GM18511 (cell line): ENCODE results near the gene RPS14.
"Not testable (repeated sequence)": the region's sequence is repeated elsewhere in the genome, so short reads cannot be mapped to it uniquely, and the experiment has no call there.

Experiments
- ATAC-seq: cut with Tn5 transposase; IDR thresholded peaks from one replicate; pipeline ENCODE4 v1.9.1; 2021; ENCODE audit warnings: mild to moderate bottlenecking, moderate library complexity; ENCODE audit not compliant: unreplicated experiment

Gene RPS14

DNA sequence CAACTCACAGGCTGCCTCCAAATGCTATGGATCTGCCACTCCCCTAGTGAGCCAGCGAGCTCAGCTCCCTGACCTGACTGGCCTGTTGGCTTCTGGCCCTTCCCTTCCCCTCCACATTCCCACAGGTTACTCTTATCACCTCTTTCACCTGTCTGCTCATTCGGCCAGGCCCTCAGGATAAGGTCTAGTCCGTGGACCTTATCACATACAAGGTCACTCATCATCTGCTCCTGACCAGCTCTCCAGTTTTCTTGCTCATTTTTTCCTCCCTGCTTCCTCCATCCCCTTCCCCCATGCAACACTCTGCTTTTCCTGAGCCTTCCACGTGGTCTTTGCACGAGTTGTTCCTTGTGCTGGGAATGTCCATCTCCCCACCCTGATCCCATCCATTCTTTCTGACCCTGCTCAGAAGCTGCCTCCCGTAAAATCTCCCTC, 32.5 kb upstream of the RPS14 start:
- no peak for ATAC-seq

DNA sequence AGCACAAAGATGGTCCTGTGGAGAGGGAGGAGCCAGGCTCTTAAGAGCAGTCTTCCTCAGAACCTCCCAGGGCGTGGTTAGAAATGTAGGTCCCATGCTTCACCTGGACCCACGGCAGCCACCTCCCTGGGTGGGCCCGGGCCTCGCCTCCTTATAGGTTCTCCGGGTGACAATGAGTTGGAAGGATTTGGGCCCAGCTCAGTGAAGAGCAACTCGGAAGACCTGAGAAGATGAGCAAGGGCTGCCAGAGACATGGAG, 32.1 kb upstream of the RPS14 start:
- ATAC-seq, result no peak

DNA sequence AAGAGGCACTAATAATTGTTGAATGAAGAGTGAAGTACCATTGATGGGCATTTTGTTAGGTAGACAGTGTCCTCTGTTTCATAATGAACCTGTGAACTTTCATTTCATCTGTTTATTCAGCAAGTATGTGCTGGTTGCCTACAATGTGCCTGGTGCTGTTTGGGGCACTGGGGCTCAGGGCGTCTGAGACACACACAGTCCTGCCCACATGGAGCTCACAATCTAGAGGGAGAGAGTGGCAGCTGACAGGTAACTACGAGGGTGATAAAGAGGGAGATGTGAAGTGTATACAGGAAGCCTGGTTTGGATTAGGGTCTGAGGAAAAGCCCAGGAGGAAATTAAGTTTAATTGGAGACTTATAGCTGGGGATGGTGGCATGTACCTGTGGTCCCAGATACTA, 29.9 kb upstream of the RPS14 start:
- no peak for ATAC-seq

DNA sequence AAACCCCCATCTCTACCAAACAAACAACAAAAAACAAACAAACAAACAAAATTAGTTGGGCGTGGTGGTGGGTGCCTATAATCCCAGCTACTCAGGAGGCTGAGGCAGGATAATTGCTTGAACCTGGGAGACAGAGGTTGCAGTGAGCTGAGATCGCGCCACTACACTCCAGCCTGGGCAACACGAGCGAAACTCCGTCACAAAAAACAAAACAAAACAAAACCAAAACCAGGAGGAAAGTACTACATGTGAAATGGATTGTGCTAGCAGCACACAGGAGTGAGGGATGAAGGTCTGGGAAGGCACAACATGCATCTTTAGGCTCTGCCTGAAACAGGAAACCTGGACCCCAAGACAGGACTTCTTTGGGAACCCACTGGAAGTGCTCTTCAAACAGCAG, 27.0 kb upstream of the RPS14 start:
- ATAC-seq, result not testable (repeated sequence)

DNA sequence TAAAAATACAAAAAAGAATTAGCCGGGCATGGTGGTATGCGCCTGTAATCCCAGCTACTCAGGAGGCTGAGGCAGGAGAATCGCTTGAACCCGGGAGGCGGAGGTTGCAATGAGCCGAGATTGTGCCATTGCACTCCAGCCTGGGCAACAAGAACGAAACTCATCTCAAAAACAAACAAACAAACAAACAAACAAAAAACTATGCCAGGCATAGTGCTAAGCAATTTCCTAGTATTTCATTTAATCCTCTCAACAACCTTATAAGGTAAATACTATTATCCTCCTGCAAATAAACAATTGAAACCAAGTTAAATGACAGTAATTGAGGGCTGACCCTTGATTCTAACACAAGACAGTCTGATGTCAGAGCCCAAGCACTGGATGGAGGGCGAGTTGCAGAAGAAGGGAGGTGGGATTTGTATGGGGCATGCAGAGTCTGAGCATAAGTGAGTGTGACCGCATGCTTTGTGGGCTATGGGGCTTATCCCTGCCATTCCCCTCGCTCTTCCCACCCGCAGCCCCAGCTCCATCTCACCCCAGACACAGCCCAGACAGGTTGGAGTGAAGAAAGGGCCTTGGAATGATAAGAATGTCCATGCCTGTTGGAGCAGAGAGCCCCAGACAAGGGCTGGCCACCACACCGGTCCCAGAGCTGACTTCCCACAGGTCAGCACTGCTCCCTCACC, 24.3 kb upstream of the RPS14 start:
- no peak for ATAC-seq

DNA sequence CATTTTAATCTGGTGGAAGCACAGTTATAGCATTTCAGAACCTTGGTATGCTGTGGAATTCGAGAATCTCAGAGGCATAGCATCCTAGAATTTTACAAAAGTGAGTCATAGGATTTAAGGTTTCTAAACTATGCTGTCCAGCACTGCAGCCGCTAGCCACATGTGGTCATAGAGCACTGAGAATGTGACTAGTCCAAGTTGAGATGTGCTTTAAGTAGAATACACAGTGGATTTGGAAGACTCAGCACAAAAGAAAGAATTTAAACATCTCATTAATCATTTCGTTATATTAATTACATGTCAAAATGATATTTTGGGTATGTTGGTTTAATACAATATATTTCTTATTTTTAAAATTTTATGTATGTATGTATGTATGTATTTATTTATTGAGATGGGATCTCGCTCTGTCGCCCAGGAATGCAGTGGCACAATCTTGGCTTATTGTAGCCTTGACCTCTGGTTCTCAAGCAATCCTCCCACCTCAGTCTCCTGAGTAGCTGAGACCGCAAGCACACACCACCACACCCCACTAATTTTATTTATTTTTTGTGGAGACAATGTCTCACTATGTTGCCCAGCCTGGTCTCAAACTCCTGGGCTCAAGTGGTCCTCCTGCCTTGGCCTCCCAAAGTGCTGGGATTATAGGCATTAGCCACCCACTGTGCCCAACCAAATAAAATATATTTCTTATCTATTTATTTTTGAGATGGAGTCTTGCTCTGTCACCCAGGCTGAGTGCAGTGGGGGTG, 20.4 kb upstream of the RPS14 start:
- no peak for ATAC-seq

DNA sequence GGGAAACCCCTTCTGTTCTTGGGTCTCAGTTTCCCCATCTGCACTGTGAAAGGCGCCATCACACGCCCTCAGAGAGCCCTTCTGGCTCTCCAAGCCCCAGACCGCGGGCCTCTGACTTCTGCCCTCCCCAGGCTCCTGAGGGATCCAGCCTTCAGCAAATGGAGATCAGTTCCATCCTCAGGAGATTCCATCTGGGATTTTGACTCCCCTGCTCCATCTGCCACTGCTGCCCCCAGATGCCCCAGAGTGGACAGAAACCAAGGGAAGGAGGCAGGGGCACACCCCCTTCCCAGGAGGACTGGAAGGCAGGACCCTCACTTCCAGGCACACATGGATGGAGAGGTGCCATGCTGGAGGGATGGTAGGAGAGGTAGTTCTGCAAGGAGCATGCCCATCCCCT, 18.7 kb upstream of the RPS14 start:
- no peak for ATAC-seq

DNA sequence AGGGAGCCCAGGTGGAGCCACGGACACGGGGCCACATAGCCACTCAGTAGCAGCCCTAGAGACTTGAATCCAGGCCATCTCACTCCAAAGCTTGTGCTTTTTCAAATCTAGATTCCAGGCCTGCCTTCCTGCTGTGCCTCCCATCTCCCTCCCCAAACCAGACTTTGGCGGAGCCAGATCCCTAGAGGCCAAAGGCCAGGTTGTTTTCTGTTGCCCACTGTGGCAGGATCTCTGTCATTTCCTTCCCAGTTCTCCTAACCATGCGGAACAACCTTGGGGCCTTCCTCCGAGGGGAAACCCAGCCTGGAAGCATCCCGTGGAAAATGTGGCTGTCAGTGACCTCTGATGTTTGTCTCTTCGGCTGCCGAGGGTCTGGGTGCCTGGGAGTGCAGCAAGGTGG, 16.4 kb upstream of the RPS14 start:
- no peak for ATAC-seq

DNA sequence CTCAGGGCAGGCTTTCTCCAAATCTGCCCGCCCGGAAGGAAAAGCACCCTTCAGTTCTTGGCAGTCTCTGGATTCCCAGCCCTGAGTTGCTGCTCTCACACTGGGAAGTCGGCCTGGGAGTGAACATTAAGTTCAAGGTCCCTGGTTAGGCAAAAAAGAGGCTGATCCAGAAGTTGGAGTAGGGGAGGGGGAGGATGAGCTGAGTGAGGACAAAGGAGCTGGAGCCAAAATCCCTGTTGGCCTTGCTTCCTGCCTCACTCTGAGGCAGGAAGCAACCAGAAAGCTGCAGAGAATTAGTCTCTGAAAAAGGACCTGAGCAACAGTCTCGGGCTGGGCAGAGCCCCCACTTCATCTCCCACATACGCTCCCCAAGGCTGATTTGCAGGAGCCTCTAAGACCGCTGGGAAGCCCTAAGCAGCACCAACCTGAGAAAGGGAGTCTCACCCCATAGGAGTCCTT, 15.0 kb upstream of the RPS14 start:
- ATAC-seq, result no peak

DNA sequence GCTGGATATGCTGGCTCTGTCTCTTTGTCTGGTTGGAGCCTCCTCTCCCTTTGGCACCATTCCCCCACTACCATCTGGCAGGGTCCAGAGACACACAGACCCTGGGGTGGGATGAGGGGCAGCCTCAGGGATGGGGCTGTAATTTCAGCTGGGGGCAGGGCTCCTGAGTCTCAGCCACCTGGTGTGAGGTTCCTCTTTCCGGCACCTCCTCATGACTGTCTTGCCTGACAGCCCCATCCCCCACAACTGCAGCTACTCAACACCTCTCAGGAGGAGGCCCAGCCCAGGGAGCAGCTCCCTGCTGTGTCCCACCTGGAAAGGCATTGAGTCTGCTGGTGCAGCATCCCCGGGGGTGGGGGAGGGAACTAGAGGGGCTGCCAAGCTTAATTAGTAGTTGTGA, 11.7 kb upstream of the RPS14 start:
- ATAC-seq, result peak; percentile 86

DNA sequence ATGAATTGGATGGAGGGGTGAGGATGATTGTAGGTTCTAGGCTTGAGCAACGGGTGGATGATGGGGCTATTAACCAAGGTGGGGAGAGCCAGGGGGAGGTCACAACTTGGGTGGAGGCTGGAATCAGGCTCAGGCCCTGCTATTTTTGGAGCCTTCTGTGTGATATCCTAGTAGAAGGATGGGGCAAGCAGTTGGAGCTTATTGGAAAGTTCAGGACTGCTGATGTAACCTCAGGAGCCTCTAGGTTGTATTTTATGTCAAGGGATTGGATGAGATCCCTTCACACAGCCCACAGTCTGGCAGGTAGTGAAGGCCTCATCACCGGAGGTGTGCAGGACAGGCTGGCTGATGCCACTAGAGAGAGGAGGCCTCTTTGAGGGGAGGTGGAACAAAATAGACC, 11.2 kb upstream of the RPS14 start:
- ATAC-seq, result no peak

DNA sequence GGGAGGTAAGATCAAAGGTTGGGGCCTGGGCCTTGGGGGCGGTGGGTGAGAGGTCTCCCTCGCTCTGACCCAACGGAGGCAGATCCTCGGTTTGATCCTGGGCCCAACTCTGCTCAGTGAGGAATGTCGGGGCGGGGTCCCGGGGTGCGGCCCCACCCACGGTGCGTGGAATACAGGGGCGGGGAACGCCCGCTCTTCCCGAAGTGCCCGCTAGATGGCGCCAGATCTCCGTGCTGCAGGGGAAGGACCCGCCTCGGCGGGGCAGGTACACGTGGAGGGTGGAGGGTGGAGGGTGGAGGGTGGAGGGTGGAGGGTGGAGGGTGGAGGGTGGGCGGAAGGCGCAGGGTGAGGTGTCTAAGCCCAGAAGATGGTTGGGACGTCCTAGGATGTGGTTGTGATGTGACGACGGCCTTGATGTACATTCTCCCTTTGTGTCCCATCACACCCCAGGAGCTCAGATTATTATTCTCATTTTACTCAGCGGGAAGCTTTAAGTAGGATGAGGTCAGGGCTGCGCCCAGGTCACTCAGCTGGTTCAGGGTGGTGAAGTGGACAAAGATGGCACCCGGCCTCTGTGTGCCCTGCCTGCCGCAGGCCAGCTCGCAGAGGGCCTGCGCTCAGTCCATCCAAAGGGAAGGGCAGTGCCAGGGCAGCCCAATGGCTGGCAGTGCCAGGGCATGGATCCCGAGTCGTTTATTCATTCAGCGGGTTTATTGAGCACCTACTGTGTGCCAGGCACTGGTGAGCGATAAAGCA, 9.4 kb upstream of the RPS14 start:
- ATAC-seq, result peak; percentile 76

DNA sequence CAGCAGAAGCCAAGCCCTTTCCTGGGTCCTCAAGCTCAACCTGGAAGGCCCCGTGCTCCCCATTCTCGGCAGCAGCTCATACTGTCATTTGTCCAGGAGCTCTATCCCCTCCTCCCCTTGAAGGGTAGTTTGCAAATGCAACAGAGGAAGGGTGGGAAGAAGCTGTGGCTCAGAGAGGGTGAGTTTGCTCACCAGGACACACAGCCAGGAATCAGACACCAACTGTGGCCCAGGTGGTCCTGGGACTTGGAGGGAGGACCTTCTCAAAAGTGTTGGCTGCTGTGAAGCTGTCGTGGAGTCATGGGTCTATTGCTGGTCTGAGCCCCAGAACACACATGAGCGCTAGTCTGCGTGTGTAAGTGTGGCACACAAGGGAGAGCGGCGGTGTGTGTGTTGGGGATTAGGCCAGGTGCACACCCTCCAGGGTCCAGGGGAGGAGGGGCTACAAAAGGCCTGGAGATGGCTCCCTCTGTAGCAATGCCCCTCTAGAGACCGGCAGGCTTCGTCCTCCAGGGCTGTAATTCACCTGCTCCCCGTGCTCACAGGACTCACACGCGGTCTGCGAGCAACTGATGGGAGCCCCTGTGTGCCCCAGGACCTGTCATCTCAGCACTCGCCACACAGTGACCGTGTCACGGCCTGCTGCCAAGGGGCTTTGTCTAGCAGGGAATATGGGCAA, 8.2 kb upstream of the RPS14 start:
- no peak for ATAC-seq

DNA sequence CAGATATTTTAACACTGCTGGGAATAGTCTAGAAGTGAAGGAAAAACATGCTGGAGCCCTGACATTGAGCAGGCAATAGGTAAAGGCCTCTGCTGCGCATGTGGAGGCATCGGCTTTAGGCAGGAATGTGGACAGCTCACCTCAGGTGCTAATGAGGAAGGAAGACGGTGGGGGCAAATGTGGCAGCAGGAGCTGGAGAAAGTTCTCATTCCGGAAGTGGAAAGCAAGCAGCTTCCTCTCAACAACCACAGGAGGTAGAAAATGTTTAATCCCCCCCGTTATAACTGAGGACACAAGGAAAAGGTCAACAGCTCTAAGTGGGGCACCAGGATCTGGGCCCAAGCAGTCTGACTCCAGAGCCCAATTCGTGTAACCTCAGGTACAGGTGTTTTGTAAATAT, 7.6 kb upstream of the RPS14 start:
- ATAC-seq, result no peak

DNA sequence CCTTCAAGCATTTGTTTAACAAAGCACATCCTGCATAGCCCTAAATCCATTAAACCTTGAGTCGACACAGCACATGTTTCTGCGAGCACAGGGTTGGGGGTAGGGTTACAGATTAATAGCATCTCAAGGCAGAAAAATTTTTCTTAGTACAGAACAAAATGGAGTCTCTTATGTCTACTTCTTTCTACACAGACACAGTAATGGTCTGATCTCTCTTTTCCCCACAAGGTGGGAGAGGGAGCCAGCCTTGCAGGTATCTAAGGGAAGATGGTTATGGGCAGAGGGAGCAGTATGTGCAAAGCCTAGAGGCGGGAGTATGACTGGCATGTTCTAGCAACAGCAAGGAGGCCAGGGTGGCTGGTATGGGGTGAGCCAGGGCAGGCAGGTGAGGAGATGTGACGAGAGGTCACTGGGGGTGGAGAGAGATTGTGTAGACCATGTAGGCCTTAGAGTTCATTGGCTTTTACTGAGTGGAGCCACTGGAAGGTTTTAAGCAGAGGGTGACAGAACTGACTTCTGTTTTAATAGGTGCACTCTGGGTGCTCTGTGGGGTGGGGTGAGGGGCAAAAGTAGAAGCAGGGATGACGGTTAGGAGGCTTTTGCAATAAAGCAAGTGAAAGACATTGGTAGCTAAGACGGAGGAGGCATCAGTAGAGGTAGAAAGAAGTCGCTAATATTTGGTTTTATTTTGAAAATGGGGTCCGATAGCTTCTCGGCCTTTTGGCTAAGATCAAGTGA, 5.1 kb upstream of the RPS14 start:
- no peak for ATAC-seq

DNA sequence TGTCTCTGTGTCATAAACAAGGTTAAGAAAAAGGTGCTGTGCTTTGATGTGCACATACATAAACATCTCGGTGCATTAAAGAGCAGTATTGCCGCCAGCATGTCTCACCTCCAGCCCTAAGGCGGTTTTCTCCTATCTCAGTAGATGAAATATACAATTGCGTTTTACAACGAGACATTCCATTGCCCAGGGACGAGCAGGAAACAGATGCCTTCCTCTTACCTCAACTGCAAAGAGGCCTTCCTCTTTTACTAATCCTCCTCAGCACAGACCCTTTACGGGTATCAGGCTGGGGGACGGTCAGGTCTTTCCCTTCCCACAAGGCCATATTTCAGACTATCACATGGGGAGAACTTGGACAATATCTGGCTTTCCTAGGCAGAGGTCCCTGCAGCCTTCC, 4.5 kb upstream of the RPS14 start:
- not testable (repeated sequence) for ATAC-seq

DNA sequence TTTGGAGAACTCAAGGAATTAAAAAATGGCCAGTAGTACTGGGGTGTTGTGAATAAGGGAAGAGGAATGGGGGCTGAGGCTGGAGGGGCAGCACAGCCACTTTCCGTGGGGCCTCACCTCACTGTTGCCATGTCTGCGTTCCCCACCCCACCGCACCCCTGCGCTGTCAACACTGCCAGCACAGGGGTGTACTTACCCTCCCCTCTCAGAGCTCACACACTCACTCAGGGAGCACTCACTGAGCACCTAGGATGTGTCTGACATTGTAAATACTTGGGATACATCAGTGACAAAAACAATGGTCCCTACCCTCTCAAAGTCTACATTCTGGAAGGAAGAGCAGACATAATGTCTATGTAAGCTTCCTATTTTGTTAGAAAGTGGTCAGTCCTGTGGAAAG, 3.4 kb upstream of the RPS14 start:
- no peak for ATAC-seq

DNA sequence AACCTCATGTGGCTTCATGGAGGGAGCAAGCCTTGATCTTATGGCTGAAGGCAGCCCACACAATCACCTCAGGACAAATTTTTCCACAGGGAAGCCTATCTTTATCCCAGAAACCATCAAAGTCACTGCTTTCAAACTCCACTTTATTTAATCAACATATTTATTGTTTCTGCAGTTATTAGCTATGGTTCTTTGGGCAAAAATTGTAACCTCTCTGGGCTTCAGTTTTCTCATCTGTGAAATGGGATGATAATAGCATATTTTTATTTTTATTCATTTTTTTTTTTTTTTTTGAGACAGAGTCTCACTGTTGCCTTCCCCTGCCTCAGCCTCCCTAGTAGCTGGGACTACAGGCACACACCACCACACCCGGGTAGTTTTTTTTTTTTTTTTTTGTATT, 2.1 kb upstream of the RPS14 start:
- no peak for ATAC-seq

DNA sequence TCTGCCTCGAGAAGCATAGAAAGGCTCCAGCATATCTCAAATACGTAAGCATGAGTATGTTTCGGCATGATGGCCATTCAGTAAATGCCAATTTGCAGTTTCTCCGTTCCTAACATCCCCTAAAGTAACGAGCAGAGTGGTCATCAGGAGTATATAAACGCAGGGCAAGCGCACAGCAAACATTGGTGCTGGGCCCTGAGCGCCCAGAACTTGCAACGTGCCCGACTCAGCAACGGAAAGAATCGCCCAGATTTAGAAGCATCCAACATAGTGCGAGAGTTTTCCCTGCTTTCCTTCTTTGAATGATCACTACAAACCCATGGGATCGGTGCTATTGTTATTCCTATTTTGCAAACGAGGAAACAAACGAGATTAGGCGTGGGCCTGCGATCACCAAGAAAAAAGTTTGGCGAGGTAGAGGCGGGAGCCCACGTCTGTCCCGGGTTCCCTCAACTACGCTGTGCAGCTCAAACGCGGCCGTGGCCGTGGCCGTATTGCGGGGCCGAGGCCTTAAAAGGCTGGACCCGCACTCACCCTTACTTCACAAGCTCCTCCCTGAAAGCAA, 505 bp downstream of the RPS14 start:
- peak; percentile 43 for ATAC-seq

DNA sequence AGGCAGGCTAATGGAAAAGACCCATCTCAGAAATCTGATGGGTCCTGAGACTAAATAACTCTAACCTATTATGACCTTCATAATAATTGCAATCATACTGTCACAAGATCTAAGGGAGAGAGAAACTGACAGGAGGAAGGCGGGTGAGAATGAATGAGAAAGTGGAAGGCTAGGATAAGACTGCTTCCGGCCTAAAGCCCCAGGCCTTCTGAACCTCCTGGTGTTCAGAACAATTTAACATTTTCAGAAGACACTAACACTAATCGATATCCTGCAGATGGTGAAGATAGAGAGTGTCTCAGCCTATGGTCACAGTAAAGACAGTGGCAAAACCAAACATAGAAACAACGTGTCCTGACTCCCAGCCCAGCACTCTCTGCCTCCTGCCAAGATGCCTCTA, 1.2 kb downstream of the RPS14 start:
- ATAC-seq, result no peak

DNA sequence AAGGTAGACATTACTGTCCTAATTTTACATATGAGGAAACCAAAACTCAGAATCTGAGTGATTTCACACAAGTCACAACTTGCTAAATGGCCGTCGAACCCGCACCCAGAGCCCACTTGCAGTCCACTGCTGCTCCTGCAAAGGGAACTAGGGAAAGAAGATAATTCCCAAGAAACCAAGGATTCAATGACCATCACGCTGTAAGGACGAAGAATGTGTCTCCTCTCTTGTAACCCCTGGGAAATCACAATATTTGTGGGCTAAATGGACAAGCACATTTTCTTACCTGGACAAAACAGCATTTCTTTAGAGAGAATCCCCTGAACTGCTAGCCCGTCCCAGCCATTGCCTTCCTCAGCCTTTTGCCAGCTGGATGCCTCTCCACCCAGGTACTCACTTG, 2.4 kb downstream of the RPS14 start:
- no peak for ATAC-seq
